HepG2 (cell line): ENCODE data around the gene THAP9. TPM values are rescaled to one million over a fixed set of nuclear protein-coding genes. Genes with fewer than 3 reads are reported as not detected.
A peak's percentile ranks its signal among the peaks of the same experiment; 100 is the strongest.

Experiments used
- ATAC-seq: fragments of 200-7000 bp; cut with Tn5 transposase; 3 replicates; pipeline ENCODE4 v1.9.1; 2020; ENCODE audit warnings: mild to moderate bottlenecking, moderate library complexity
- BruUV-seq: library from RNA; stranded (reverse); fragments of 400-500 nt; replicated peaks from 2 replicates; lab custom pipeline; 2021; lab: Mats Ljungman, UMichigan
- CTCF ChIA-PET: fragments of 300-600 bp; formaldehyde crosslinking; extraction: SDS; loops from one replicate; lab custom pipeline; 2021; ENCODE audit warnings: low total read pairs, inconsistent platforms, low intra/inter-chr PET ratio; lab: Yijun Ruan, JAX
- POLR2A ChIA-PET: fragments of 350-600 bp; sonication (Branson Sonifier 250); formaldehyde crosslinking; loops from one replicate; lab custom pipeline; 2020; ENCODE audit warnings: antibody characterized with exemption, inconsistent platforms; lab: Yijun Ruan, JAX
- DNase-seq: peaks from one replicate; pipeline ENCODE4 v3.0.0-alpha.2; 2015; ENCODE audit warnings: low spot score
- FAIRE-seq: peaks from 3 replicates; lab custom pipeline; 2011; peaks lifted over from hg19 to GRCh38; lab: Jason Lieb, UNC
- H2AFZ ChIP-seq: one replicate; pipeline ENCODE4 v1.6.1; 2011; ENCODE audit warnings: low read length, inconsistent platforms
- H3K27ac ChIP-seq: fragments of 300-600 bp; 3 replicates; pipeline ENCODE4 v1.8.0; 2011; ENCODE audit warnings: mixed run types, mild to moderate bottlenecking, mixed read lengths, low read length, inconsistent platforms; ENCODE audit not compliant: insufficient read depth; ENCODE audit errors: extremely low read length
- H3K27me3 ChIP-seq, 2 experiments: fragments of 200-600 bp in 1 of 2; 2 replicates in 1 of 2; 3 replicates in 1 of 2; pipeline versions ENCODE4 v1.6.0 to v1.8.0; 2011; ENCODE audit warnings: low read length in 2 of 2, mild to moderate bottlenecking in 2 of 2, moderate library complexity in 2 of 2, inconsistent platforms in 1 of 2; ENCODE audit not compliant: insufficient read depth in 2 of 2, control insufficient read depth in 1 of 2
- H3K36me3 ChIP-seq, 2 experiments: fragments of 200-600 bp in 1 of 2; replicated peaks in 1 of 2; 2 replicates in 1 of 2; 3 replicates in 1 of 2; pipeline versions ENCODE4 v1.5.1 to v1.8.0; 2011; ENCODE audit warnings: low read length in 2 of 2, inconsistent platforms in 1 of 2; ENCODE audit not compliant: insufficient read depth in 2 of 2, control insufficient read depth in 1 of 2
- H3K4me1 ChIP-seq: 2 replicates; pipeline ENCODE4 v1.5.1; 2012; ENCODE audit warnings: low read length, inconsistent platforms; ENCODE audit not compliant: insufficient read depth
- H3K4me2 ChIP-seq: 2 replicates; pipeline ENCODE4 v1.6.0; 2011; ENCODE audit warnings: low read depth, low read length, inconsistent platforms
- H3K4me3 ChIP-seq, 3 experiments: fragments of 200-600 bp in 1 of 3; sonication (generic), shearing (Covaris generic) in 1 of 3; replicated peaks in 1 of 3; 2 replicates each; pipeline ENCODE4 v1.5.1; 2011 to 2016; ENCODE audit warnings: low read length in 3 of 3, inconsistent platforms in 2 of 3, low read depth in 2 of 3, mild to moderate bottlenecking in 2 of 3, control low read depth in 1 of 3, mixed read lengths in 1 of 3; ENCODE audit not compliant: insufficient read depth in 1 of 3
- H3K79me2 ChIP-seq: one replicate; pipeline ENCODE4 v1.6.1; 2011; ENCODE audit warnings: low read length, inconsistent platforms; ENCODE audit not compliant: insufficient read depth
- H3K9ac ChIP-seq: 2 replicates; pipeline ENCODE4 v1.6.0; 2011; ENCODE audit warnings: mild to moderate bottlenecking, low read depth, low read length, inconsistent platforms; ENCODE audit not compliant: insufficient read depth
- H3K9me3 ChIP-seq: 2 replicates; pipeline ENCODE4 v1.5.1; 2012; ENCODE audit warnings: mild to moderate bottlenecking, low read length
- H4K20me1 ChIP-seq: 2 replicates; pipeline ENCODE4 v1.6.0; 2011; ENCODE audit warnings: inconsistent platforms, mild to moderate bottlenecking, low read length, moderate library complexity; ENCODE audit not compliant: insufficient read depth
- DMAP1 ChIP-seq: IDR thresholded peaks from 2 replicates; pipeline ENCODE4 v1.6.1; 2016
- HDAC6 ChIP-seq: fragments of 200-600 bp; sonication (generic); IDR thresholded peaks from 2 replicates; pipeline ENCODE4 v1.7.0; 2017; ENCODE audit warnings: mild to moderate bottlenecking, antibody characterized with exemption, low read length, low read depth
- KDM5A ChIP-seq: fragments of 200-600 bp; sonication (generic); IDR thresholded peaks from 2 replicates; pipeline ENCODE4 v1.7.0; 2018; ENCODE audit warnings: antibody characterized with exemption, mild to moderate bottlenecking, low read length, borderline replicate concordance
- NFIC ChIP-seq: IDR thresholded peaks from 2 replicates; pipeline ENCODE4 v1.6.1; 2012; ENCODE audit warnings: mild to moderate bottlenecking, low read length, inconsistent platforms
- SMC3 ChIP-seq: IDR thresholded peaks from 2 replicates; pipeline ENCODE4 v1.6.1; 2011; ENCODE audit warnings: low read length, improper control_type of control experiment
- ZNF841 ChIP-seq: sonication (generic); formaldehyde crosslinking; IDR thresholded peaks from 2 replicates; pipeline ENCODE4 v1.8.1; 2023; ENCODE audit warnings: missing genetic modification reagents, borderline replicate concordance
- WGBS: methylation state at CpG from one replicate; pipeline ENCODE4 v1.1.6; 2017; ENCODE audit warnings: low lambda C conversion rate; 5-methylcytosine and 5-hydroxymethylcytosine counted together
- in situ Hi-C: cut with HindIII; loops from 2 replicates; pipeline ENCODE4 v1.10.0; 2017; ENCODE audit warnings: low pct_unique_long_range_greater_than_20kb; ENCODE audit not compliant: extremely low pct_ligation_motif_present
- intact Hi-C: fragments of 100-400 bp; cut with micrococcal nuclease; formaldehyde crosslinking; loops from one replicate; pipeline ENCODE4 v1.10.0; 2022; ENCODE audit not compliant: unreplicated experiment
- polyA plus RNA-seq, 8 experiments: library from polyadenylated mRNA; depleted of rRNA in 3 of 8; stranded (reverse) in 7 of 8; unstranded in 1 of 8; fragments of >200 nt; fragmentation: Illumina TruSeq in 4 of 8; extraction: Trizol in 4 of 8; gene quantifications; 2 replicates each; pipeline versions ENCODE4 v1.2.1 to v1.2.3, GENCODE V29; 2011 to 2016; ENCODE audit warnings: low read depth in 4 of 8, missing spikeins in 1 of 8, mixed read lengths in 1 of 8; ENCODE audit not compliant: insufficient read depth in 1 of 8
- total RNA-seq, 5 experiments: library from RNA; depleted of rRNA; stranded (reverse); fragments of >200 nt; fragmentation: Illumina TruSeq; extraction: Trizol; gene quantifications; 2 replicates each; pipeline ENCODE4 v1.2.3, GENCODE V29; 2016; ENCODE audit warnings: low read depth in 1 of 5
- TF ChIP-seq, protein P1 (sequence below): IDR thresholded peaks from 2 replicates; pipeline ENCODE4 v1.6.1; 2016; ENCODE audit warnings: low read depth, control low read depth
- TF ChIP-seq, protein P2 (sequence below): sonication (generic); formaldehyde crosslinking; IDR thresholded peaks from 2 replicates; pipeline ENCODE4 v1.5.0; 2020; ENCODE audit warnings: mild to moderate bottlenecking, missing genetic modification reagents, borderline replicate concordance

The THAP9 gene
- total and polyA plus RNA-seq, 2 of the 13 experiments (the other 11 are each of a cell fraction or from before 2014, with no cell fraction given): 6.0 to 7.2 TPM

GRCh38 chr4:82890528-82890900, 10.0 kb upstream of the THAP9 start:
- no peak for FAIRE-seq
- WGBS: 2% methylated on average over 11 of the region's 16 CpGs
- BruUV-seq: TSS peak; percentile 57
- no peak for ATAC-seq
- ChIA-PET POLR2A (no interaction called here), CTCF (no interaction called here)
- H3K4me2 ChIP-seq: peak overlapping the region; percentile 93
- H3K4me1 ChIP-seq: peaks cover 46% of the 10 kb centered on the region
- H3K36me3 ChIP-seq: no peaks in the 10 kb centered on the region; a peak in 2 of 5 replicates
- peaks cover 67% of the 10 kb centered on the region for H3K79me2 ChIP-seq
- peaks cover 11% of the 10 kb centered on the region for H4K20me1 ChIP-seq
- DNase-seq: no peak
- intact Hi-C loops: loop anchor here (2.0 kb wide), 1 partner anchor 38 kb away; no protein-coding TSS in a partner anchor
- no peaks in the 10 kb centered on the region for H3K9me3 ChIP-seq
- peak overlapping the region; percentile 98 for H3K27ac ChIP-seq
- H3K27me3 ChIP-seq: no peaks in the 10 kb centered on the region; a peak in 2 of 5 replicates
- no peak overlapping the region for H2AFZ ChIP-seq
- peak overlapping the region; percentile 100 for H3K9ac ChIP-seq
- peak overlapping the region; percentile 81 to 99 (median 91) for H3K4me3 ChIP-seq
- in situ Hi-C loops: no loop called here
- TF ChIP-seq, protein P1, sequence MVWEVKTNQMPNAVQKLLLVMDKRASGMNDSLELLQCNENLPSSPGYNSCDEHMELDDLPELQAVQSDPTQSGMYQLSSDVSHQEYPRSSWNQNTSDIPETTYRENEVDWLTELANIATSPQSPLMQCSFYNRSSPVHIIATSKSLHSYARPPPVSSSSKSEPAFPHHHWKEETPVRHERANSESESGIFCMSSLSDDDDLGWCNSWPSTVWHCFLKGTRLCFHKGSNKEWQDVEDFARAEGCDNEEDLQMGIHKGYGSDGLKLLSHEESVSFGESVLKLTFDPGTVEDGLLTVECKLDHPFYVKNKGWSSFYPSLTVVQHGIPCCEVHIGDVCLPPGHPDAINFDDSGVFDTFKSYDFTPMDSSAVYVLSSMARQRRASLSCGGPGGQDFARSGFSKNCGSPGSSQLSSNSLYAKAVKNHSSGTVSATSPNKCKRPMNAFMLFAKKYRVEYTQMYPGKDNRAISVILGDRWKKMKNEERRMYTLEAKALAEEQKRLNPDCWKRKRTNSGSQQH: 0 out of 2 replicates have a peak, but pooled peaks have one; percentile 36
- no peak for TF ChIP-seq SMC3
- TF ChIP-seq KDM5A: 0 out of 2 replicates have a peak, but pooled peaks have one; percentile 32
- TF ChIP-seq, protein P2, sequence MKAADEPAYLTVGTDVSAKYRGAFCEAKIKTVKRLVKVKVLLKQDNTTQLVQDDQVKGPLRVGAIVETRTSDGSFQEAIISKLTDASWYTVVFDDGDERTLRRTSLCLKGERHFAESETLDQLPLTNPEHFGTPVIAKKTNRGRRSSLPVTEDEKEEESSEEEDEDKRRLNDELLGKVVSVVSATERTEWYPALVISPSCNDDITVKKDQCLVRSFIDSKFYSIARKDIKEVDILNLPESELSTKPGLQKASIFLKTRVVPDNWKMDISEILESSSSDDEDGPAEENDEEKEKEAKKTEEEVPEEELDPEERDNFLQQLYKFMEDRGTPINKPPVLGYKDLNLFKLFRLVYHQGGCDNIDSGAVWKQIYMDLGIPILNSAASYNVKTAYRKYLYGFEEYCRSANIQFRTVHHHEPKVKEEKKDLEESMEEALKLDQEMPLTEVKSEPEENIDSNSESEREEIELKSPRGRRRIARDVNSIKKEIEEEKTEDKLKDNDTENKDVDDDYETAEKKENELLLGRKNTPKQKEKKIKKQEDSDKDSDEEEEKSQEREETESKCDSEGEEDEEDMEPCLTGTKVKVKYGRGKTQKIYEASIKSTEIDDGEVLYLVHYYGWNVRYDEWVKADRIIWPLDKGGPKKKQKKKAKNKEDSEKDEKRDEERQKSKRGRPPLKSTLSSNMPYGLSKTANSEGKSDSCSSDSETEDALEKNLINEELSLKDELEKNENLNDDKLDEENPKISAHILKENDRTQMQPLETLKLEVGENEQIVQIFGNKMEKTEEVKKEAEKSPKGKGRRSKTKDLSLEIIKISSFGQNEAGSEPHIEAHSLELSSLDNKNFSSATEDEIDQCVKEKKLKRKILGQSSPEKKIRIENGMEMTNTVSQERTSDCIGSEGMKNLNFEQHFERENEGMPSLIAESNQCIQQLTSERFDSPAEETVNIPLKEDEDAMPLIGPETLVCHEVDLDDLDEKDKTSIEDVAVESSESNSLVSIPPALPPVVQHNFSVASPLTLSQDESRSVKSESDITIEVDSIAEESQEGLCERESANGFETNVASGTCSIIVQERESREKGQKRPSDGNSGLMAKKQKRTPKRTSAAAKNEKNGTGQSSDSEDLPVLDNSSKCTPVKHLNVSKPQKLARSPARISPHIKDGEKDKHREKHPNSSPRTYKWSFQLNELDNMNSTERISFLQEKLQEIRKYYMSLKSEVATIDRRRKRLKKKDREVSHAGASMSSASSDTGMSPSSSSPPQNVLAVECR: no peak
- TF ChIP-seq ZNF841 (CRISPR knock-in tag): 0 out of 2 replicates have a peak, but pooled peaks have one; percentile 8
- TF ChIP-seq HDAC6: peak; percentile 69; the same call in 1 of the 2 replicates
- TF ChIP-seq DMAP1 (CRISPR knock-in tag): no peak
- 0 out of 2 replicates have a peak, but pooled peaks have one; percentile 5 for TF ChIP-seq NFIC
